Astrocyte (in vitro differentiated cells and primary cell): Measurements from ENCODE around the gene OTOGL.

ENCODE experiments used
- EZH2 ChIP-seq: IDR thresholded peaks from 2 replicates; pipeline ENCODE4 v1.6.1; 2012; ENCODE audit warnings: mild to moderate bottlenecking, low read length, inconsistent platforms; ENCODE audit not compliant: insufficient read depth
- TF ChIP-seq, protein P1 (sequence below): IDR thresholded peaks from 2 replicates; pipeline ENCODE4 v1.5.1; 2011; ENCODE audit warnings: low read depth, mild to moderate bottlenecking, inconsistent platforms, low read length, moderate library complexity; ENCODE audit not compliant: insufficient read depth

DNA sequence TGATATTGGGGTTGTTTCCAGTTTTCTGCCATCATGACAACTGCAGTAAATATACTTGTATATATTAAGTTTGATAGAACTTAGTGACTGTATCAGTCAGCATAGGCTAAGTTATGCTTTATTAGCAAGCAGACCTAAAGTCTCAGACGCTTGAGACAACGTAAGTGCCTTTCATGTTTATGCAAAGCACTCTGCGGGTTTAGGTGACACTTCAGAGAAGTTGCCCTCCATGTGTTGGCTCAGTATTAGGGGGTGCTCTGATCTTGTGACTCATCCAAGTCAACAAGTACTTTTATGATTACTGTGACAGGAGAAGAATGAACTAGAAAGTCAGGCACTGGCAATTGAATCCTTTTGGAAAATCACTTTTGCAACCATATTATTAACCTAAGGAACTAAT lies 13.3 kb upstream of the OTOGL start:
- TF ChIP-seq, protein P1, sequence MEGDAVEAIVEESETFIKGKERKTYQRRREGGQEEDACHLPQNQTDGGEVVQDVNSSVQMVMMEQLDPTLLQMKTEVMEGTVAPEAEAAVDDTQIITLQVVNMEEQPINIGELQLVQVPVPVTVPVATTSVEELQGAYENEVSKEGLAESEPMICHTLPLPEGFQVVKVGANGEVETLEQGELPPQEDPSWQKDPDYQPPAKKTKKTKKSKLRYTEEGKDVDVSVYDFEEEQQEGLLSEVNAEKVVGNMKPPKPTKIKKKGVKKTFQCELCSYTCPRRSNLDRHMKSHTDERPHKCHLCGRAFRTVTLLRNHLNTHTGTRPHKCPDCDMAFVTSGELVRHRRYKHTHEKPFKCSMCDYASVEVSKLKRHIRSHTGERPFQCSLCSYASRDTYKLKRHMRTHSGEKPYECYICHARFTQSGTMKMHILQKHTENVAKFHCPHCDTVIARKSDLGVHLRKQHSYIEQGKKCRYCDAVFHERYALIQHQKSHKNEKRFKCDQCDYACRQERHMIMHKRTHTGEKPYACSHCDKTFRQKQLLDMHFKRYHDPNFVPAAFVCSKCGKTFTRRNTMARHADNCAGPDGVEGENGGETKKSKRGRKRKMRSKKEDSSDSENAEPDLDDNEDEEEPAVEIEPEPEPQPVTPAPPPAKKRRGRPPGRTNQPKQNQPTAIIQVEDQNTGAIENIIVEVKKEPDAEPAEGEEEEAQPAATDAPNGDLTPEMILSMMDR, result no peak
- TF ChIP-seq EZH2, result no peak
